ENCODE data around the gene LIN9. TPM values are rescaled to one million over a fixed set of nuclear protein-coding genes. Genes with fewer than 3 reads are reported as not detected.
"Not testable (repeated sequence)": the region's sequence is repeated elsewhere in the genome, so short reads cannot be mapped to it uniquely, and the experiment has no call there.

The LIN9 gene
- total and polyA plus RNA-seq, 2 experiments from 2014 or later: 11.8 to 16.9 TPM

DNA sequence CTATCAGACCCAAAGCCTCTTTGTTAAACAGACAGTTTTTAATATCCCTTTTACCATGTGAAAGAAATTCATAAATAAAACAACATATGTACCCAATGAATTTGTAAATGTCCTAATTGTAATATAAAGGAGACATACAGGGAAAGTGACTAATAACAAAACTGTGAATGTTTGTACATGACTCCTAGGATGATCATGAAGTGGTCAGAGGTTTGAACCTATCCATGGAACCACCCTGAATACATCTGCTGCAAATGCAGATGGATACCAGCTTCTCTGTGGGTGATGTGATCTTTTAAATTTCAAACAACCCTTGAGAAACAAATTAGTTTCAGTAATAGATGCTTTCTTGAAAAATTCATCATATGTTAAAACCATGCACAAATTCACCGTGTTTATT lies 105.7 kb downstream of the LIN9 start (continued):
- TF ChIP-seq, protein P1, sequence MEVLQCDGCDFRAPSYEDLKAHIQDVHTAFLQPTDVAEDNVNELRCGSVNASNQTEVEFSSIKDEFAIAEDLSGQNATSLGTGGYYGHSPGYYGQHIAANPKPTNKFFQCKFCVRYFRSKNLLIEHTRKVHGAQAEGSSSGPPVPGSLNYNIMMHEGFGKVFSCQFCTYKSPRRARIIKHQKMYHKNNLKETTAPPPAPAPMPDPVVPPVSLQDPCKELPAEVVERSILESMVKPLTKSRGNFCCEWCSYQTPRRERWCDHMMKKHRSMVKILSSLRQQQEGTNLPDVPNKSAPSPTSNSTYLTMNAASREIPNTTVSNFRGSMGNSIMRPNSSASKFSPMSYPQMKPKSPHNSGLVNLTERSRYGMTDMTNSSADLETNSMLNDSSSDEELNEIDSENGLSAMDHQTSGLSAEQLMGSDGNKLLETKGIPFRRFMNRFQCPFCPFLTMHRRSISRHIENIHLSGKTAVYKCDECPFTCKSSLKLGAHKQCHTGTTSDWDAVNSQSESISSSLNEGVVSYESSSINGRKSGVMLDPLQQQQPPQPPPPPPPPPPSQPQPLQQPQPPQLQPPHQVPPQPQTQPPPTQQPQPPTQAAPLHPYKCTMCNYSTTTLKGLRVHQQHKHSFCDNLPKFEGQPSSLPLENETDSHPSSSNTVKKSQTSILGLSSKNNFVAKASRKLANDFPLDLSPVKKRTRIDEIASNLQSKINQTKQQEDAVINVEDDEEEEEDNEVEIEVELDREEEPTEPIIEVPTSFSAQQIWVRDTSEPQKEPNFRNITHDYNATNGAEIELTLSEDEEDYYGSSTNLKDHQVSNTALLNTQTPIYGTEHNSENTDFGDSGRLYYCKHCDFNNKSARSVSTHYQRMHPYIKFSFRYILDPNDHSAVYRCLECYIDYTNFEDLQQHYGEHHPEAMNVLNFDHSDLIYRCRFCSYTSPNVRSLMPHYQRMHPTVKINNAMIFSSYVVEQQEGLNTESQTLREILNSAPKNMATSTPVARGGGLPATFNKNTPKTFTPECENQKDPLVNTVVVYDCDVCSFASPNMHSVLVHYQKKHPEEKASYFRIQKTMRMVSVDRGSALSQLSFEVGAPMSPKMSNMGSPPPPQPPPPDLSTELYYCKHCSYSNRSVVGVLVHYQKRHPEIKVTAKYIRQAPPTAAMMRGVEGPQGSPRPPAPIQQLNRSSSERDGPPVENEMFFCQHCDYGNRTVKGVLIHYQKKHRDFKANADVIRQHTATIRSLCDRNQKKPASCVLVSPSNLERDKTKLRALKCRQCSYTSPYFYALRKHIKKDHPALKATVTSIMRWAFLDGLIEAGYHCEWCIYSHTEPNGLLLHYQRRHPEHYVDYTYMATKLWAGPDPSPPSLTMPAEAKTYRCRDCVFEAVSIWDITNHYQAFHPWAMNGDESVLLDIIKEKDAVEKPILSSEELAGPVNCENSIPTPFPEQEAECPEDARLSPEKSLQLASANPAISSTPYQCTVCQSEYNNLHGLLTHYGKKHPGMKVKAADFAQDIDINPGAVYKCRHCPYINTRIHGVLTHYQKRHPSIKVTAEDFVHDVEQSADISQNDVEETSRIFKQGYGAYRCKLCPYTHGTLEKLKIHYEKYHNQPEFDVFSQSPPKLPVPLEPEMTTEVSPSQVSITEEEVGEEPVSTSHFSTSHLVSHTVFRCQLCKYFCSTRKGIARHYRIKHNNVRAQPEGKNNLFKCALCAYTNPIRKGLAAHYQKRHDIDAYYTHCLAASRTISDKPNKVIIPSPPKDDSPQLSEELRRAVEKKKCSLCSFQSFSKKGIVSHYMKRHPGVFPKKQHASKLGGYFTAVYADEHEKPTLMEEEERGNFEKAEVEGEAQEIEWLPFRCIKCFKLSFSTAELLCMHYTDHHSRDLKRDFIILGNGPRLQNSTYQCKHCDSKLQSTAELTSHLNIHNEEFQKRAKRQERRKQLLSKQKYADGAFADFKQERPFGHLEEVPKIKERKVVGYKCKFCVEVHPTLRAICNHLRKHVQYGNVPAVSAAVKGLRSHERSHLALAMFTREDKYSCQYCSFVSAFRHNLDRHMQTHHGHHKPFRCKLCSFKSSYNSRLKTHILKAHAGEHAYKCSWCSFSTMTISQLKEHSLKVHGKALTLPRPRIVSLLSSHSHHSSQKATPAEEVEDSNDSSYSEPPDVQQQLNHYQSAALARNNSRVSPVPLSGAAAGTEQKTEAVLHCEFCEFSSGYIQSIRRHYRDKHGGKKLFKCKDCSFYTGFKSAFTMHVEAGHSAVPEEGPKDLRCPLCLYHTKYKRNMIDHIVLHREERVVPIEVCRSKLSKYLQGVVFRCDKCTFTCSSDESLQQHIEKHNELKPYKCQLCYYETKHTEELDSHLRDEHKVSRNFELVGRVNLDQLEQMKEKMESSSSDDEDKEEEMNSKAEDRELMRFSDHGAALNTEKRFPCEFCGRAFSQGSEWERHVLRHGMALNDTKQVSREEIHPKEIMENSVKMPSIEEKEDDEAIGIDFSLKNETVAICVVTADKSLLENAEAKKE (CRISPR knock-in tag; IDR thresholded peaks at IDR 0.05): no peak

DNA sequence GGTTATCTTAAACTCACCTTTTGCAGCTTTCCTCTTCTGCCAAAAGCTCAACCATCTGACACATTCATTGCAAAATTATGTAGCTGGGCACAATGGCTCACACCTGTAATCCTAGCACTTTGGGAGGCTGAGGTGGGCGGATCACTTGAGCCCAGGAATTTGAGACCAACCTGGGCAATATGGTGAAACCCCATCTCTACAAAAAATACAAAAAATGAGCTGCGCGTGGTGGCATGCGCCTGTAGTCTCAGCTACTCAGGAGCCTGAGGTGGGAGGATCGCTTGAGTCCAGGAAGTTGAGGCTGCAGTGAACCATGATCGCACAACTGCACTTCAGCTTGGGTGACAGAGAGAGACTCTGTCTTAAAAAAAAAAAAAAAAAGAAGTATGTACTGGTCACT lies 106.3 kb downstream of the LIN9 start:
- not testable (repeated sequence) for H4K20me1 ChIP-seq (replicated peaks; ENCODE audit: insufficient read depth); H3K27ac ChIP-seq (ENCODE audit: low read depth); H3K79me2 ChIP-seq (replicated peaks; ENCODE audit: insufficient read depth); DNase-seq (ENCODE audit: low spot score); H3K4me3 ChIP-seq; ATAC-seq; H3K4me3 Mint-ChIP-seq; H3K9me2 ChIP-seq (ENCODE audit: insufficient read depth); H3K9me3 Mint-ChIP-seq; H3K4me1 ChIP-seq (ENCODE audit: insufficient read depth); H3K27ac Mint-ChIP-seq; H3K36me3 Mint-ChIP-seq (ENCODE audit: low read depth); H3K4me2 ChIP-seq; H3K36me3 ChIP-seq (ENCODE audit: insufficient read depth); H3K27me3 Mint-ChIP-seq (ENCODE audit: insufficient read depth, low read depth, poor library complexity); H3F3A ChIP-seq (replicated peaks; ENCODE audit: low read depth); H3K27me3 ChIP-seq (ENCODE audit: insufficient read depth)
- peaks cover 14% of the 10 kb centered on the region for H3K4me1 Mint-ChIP-seq
- peak overlapping the region; percentile 20; the same call in 1 of the 2 replicates for H2AFZ ChIP-seq

DNA sequence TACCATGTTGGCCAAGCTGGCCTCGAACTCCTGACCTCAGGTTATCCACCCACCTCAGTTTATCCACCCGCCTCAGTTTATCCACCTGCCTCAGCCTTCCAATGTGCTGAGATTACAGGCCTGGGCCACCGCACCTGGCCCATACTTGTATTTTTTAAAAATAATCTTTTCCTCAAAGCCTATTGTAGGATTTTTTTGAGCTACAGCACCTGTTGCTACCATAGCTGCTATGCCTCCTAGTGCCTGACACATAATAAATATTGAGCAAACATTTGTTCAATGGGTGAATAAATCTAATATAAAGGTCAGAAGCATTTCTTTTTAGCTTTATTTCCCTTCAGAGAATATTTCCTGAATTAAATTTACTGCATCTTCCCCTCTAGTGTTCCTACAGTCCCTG lies 106.7 kb downstream of the LIN9 start:
- Histone ChIP-seq H3K4me2 (no peak overlapping the region), H3F3A (replicated peaks; ENCODE audit: low read depth) (0 out of 2 replicates have a peak, but pooled peaks cover 5% of the 10 kb centered on the region), H2AFZ (no peak overlapping the region; the same call in 1 of the 2 replicates), H3K27ac (ENCODE audit: low read depth) (no peak overlapping the region), H3K36me3 (ENCODE audit: insufficient read depth) (no peaks in the 10 kb centered on the region), H3K4me1 (ENCODE audit: insufficient read depth) (no peaks in the 10 kb centered on the region; the same call in 1 of the 2 replicates), H3K79me2 (replicated peaks; ENCODE audit: insufficient read depth) (no peaks in the 10 kb centered on the region), H3K9me2 (ENCODE audit: insufficient read depth) (no peaks in the 10 kb centered on the region), H3K27me3 (ENCODE audit: insufficient read depth) (no peaks in the 10 kb centered on the region), H4K20me1 (replicated peaks; ENCODE audit: insufficient read depth) (no peaks in the 10 kb centered on the region), H3K4me3 (no peak overlapping the region)
- DNase-seq (ENCODE audit: low spot score) (no peak), ATAC-seq (no peak)
- Mint-ChIP-seq H3K36me3 (ENCODE audit: low read depth) (no peaks in the 10 kb centered on the region), H3K4me1 (peaks cover 14% of the 10 kb centered on the region), H3K4me3 (no peak overlapping the region), H3K27me3 (ENCODE audit: insufficient read depth, low read depth, poor library complexity) (peaks cover 6% of the 10 kb centered on the region), H3K9me3 (no peaks in the 10 kb centered on the region), H3K27ac (no peak overlapping the region)
- TF ChIP-seq POLR2AphosphoS5 (IDR thresholded peaks at IDR 0.05; ENCODE audit: low read depth) (no peak), EZH2 (IDR thresholded peaks at IDR 0.05; ENCODE audit: low read depth, unreplicated experiment) (no peak), JUNB (IDR thresholded peaks at IDR 0.05; ENCODE audit: unreplicated experiment) (no peak), CTCF (conservative IDR thresholded peaks at IDR 0.05; ENCODE audit: low read depth in 2 of 2) (no peak), NANOG (IDR thresholded peaks at IDR 0.05; ENCODE audit: borderline replicate concordance) (no peak), ZNF331 (CRISPR knock-in tag; IDR thresholded peaks at IDR 0.05; ENCODE audit: low read depth) (no peak), CREB1 (CRISPR knock-in tag; IDR thresholded peaks at IDR 0.05; ENCODE audit: low read depth) (no peak), ZNF114 (CRISPR knock-in tag; IDR thresholded peaks at IDR 0.05) (no peak)

All from GM23338 (cell line).